T-helper 2 cell treated with Interferon-gamma antibody and Interleukin-4, amounts not matched to agents 5 μg/mL and 100 μg/mL, for 36 hours (primary cell): Measurements from ENCODE around the gene LIPE.
A peak's percentile ranks its signal among the peaks of the same experiment; 100 is the strongest.

Source experiments
- DNase-seq: peaks from one replicate; pipeline ENCODE4 v3.0.0; 2021; ENCODE audit warnings: low spot score
- H3K27ac Mint-ChIP-seq: one replicate; pipeline ENCODE4 v1.8.0; 2021; ENCODE audit warnings: mild to moderate bottlenecking, mixed read lengths
- H3K27me3 Mint-ChIP-seq: one replicate; pipeline ENCODE4 v1.8.0; 2021; ENCODE audit warnings: low read depth, mixed read lengths
- H3K36me3 Mint-ChIP-seq: one replicate; pipeline ENCODE4 v1.8.0; 2021; ENCODE audit warnings: low read depth, mixed read lengths
- H3K4me1 Mint-ChIP-seq: one replicate; pipeline ENCODE4 v1.8.0; 2021; ENCODE audit warnings: low read depth, mixed read lengths
- H3K4me3 Mint-ChIP-seq: one replicate; pipeline ENCODE4 v1.8.0; 2022; ENCODE audit warnings: mild to moderate bottlenecking, moderate library complexity, mixed read lengths
- H3K9me3 Mint-ChIP-seq: one replicate; pipeline ENCODE4 v1.8.0; 2021; ENCODE audit warnings: mixed read lengths

The LIPE gene

GRCh38 chr19:42370068-42370520 lies 57.1 kb downstream of the LIPE start:
- Mint-ChIP-seq H3K36me3 (no peaks in the 10 kb centered on the region), H3K9me3 (no peaks in the 10 kb centered on the region), H3K27ac (no peak overlapping the region), H3K27me3 (no peaks in the 10 kb centered on the region), H3K4me1 (no peaks in the 10 kb centered on the region), H3K4me3 (no peak overlapping the region)
- no peak for DNase-seq

- H3K4me3 Mint-ChIP-seq = no peak overlapping the region
- no peaks in the 10 kb centered on the region for H3K9me3 Mint-ChIP-seq
- H3K27ac Mint-ChIP-seq = no peak overlapping the region
- H3K27me3 Mint-ChIP-seq = no peaks in the 10 kb centered on the region
- H3K4me1 Mint-ChIP-seq = no peaks in the 10 kb centered on the region
- H3K36me3 Mint-ChIP-seq = no peaks in the 10 kb centered on the region
- DNase-seq = no peak
Observed at GRCh38 chr19:42369433-42370067, 57.6 kb downstream of the LIPE start.

GRCh38 chr19:42368765-42369164 lies 58.4 kb downstream of the LIPE start:
- Mint-ChIP-seq H3K4me1 (no peaks in the 10 kb centered on the region), H3K27ac (no peak overlapping the region), H3K4me3 (no peak overlapping the region), H3K9me3 (peaks cover 1% of the 10 kb centered on the region), H3K27me3 (no peaks in the 10 kb centered on the region), H3K36me3 (peaks cover 2% of the 10 kb centered on the region)
- DNase-seq = no peak

- Mint-ChIP-seq H3K4me3 (no peak overlapping the region), H3K36me3 (peaks cover 5% of the 10 kb centered on the region), H3K4me1 (no peaks in the 10 kb centered on the region), H3K27me3 (no peaks in the 10 kb centered on the region), H3K9me3 (peaks cover 4% of the 10 kb centered on the region), H3K27ac (no peak overlapping the region)
- no peak for DNase-seq
Observed at GRCh38 chr19:42368360-42368759, 58.8 kb downstream of the LIPE start.

- DNase-seq = no peak
- Mint-ChIP-seq H3K27ac (no peak overlapping the region), H3K9me3 (peaks cover 4% of the 10 kb centered on the region), H3K27me3 (no peaks in the 10 kb centered on the region), H3K4me3 (no peak overlapping the region), H3K36me3 (peaks cover 5% of the 10 kb centered on the region), H3K4me1 (no peaks in the 10 kb centered on the region)
Observed at GRCh38 chr19:42367929-42368328, 59.3 kb downstream of the LIPE start.

- Mint-ChIP-seq H3K27me3 (no peaks in the 10 kb centered on the region), H3K36me3 (peaks cover 5% of the 10 kb centered on the region), H3K4me1 (no peaks in the 10 kb centered on the region), H3K9me3 (peaks cover 4% of the 10 kb centered on the region), H3K4me3 (no peak overlapping the region), H3K27ac (no peak overlapping the region)
- DNase-seq = no peak
Observed at GRCh38 chr19:42366673-42367072, 60.5 kb downstream of the LIPE start.

GRCh38 chr19:42363614-42364346 lies 63.4 kb downstream of the LIPE start:
- Mint-ChIP-seq H3K36me3 (peaks cover 5% of the 10 kb centered on the region), H3K9me3 (peaks cover 4% of the 10 kb centered on the region)
- no peak for DNase-seq

GRCh38 chr19:42362891-42363440 lies 64.2 kb downstream of the LIPE start:
- Mint-ChIP-seq H3K9me3 (peaks cover 4% of the 10 kb centered on the region), H3K36me3 (peaks cover 5% of the 10 kb centered on the region), H3K27me3 (no peaks in the 10 kb centered on the region), H3K4me1 (no peaks in the 10 kb centered on the region), H3K27ac (no peak overlapping the region), H3K4me3 (no peak overlapping the region)
- no peak for DNase-seq

More at GRCh38 chr19:42363614-42364346, 63.4 kb downstream of the LIPE start:
- Mint-ChIP-seq H3K27me3 (no peaks in the 10 kb centered on the region), H3K4me1 (no peaks in the 10 kb centered on the region), H3K27ac (no peak overlapping the region), H3K4me3 (no peak overlapping the region)

GRCh38 chr19:42362342-42362741 lies 64.8 kb downstream of the LIPE start:
- no peaks in the 10 kb centered on the region for H3K27me3 Mint-ChIP-seq
- peaks cover 4% of the 10 kb centered on the region for H3K9me3 Mint-ChIP-seq
- H3K27ac Mint-ChIP-seq = no peak overlapping the region
- peaks cover 5% of the 10 kb centered on the region for H3K36me3 Mint-ChIP-seq
- no peak for DNase-seq
- no peaks in the 10 kb centered on the region for H3K4me1 Mint-ChIP-seq
- no peak overlapping the region for H3K4me3 Mint-ChIP-seq

GRCh38 chr19:42361545-42361910 lies 65.7 kb downstream of the LIPE start:
- H3K27me3 Mint-ChIP-seq = no peaks in the 10 kb centered on the region
- no peak overlapping the region for H3K27ac Mint-ChIP-seq

GRCh38 chr19:42360787-42361544 lies 66.2 kb downstream of the LIPE start:
- H3K4me3 Mint-ChIP-seq = no peak overlapping the region
- peak overlapping the region; percentile 11 for H3K27ac Mint-ChIP-seq
- DNase-seq = no peak
- H3K36me3 Mint-ChIP-seq = peaks cover 5% of the 10 kb centered on the region
- H3K9me3 Mint-ChIP-seq = peaks cover 4% of the 10 kb centered on the region
- no peaks in the 10 kb centered on the region for H3K4me1 Mint-ChIP-seq
- no peaks in the 10 kb centered on the region for H3K27me3 Mint-ChIP-seq

More at GRCh38 chr19:42361545-42361910, 65.7 kb downstream of the LIPE start:
- H3K4me3 Mint-ChIP-seq = no peak overlapping the region
- no peaks in the 10 kb centered on the region for H3K4me1 Mint-ChIP-seq
- H3K9me3 Mint-ChIP-seq = peaks cover 4% of the 10 kb centered on the region
- peaks cover 5% of the 10 kb centered on the region for H3K36me3 Mint-ChIP-seq
- DNase-seq = no peak

- H3K9me3 Mint-ChIP-seq = no peaks in the 10 kb centered on the region
- no peak overlapping the region for H3K27ac Mint-ChIP-seq
- DNase-seq = no peak
- no peak overlapping the region for H3K4me3 Mint-ChIP-seq
- H3K4me1 Mint-ChIP-seq = no peaks in the 10 kb centered on the region
- H3K27me3 Mint-ChIP-seq = no peaks in the 10 kb centered on the region
- H3K36me3 Mint-ChIP-seq = no peaks in the 10 kb centered on the region
Observed at GRCh38 chr19:42357290-42357689, 69.9 kb downstream of the LIPE start.

GRCh38 chr19:42356686-42357085 lies 70.5 kb downstream of the LIPE start:
- Mint-ChIP-seq H3K9me3 (no peaks in the 10 kb centered on the region), H3K27me3 (no peaks in the 10 kb centered on the region), H3K36me3 (no peaks in the 10 kb centered on the region), H3K4me1 (no peaks in the 10 kb centered on the region), H3K27ac (no peak overlapping the region), H3K4me3 (no peak overlapping the region)
- no peak for DNase-seq

GRCh38 chr19:42355896-42356295 lies 71.3 kb downstream of the LIPE start:
- Mint-ChIP-seq H3K9me3 (no peaks in the 10 kb centered on the region), H3K36me3 (no peaks in the 10 kb centered on the region)

More at GRCh38 chr19:42355896-42356295, 71.3 kb downstream of the LIPE start:
- no peak overlapping the region for H3K27ac Mint-ChIP-seq
- no peaks in the 10 kb centered on the region for H3K27me3 Mint-ChIP-seq
- H3K4me1 Mint-ChIP-seq = no peaks in the 10 kb centered on the region
- no peak overlapping the region for H3K4me3 Mint-ChIP-seq
- DNase-seq = no peak
